Endothelial cell of umbilical vein (primary cell): ENCODE results near the gene FBN2. TPM values are rescaled to one million over a fixed set of nuclear protein-coding genes. Genes with fewer than 3 reads are reported as not detected.

ENCODE experiments used
- BruUV-seq: library from RNA; stranded (reverse); fragments of 400-500 nt; replicated peaks from 2 replicates; lab custom pipeline; 2021; lab: Mats Ljungman, UMichigan
- CTCF ChIA-PET: fragments of 300-600, 350-600 bp; sonication (Branson Sonifier 250); formaldehyde crosslinking; loops from one replicate; lab custom pipeline; 2021; ENCODE audit warnings: antibody characterized with exemption, inconsistent platforms; lab: Charles Lee
- POLR2A ChIA-PET: fragments of 300-600, 350-600 bp; sonication (Branson Sonifier 250); formaldehyde crosslinking; loops from one replicate; lab custom pipeline; 2021; ENCODE audit warnings: antibody characterized with exemption, inconsistent platforms; lab: Charles Lee
- DNase-seq: peaks from one replicate; pipeline ENCODE4 v3.0.0-alpha.2; 2011; ENCODE audit warnings: low read depth, low spot score
- FAIRE-seq: peaks from 2 replicates; lab custom pipeline; 2011; peaks lifted over from hg19 to GRCh38; lab: Jason Lieb, UNC
- H2AFZ ChIP-seq: 2 replicates; pipeline ENCODE4 v1.6.0; 2012; ENCODE audit warnings: low read depth, low read length, control low read depth, inconsistent platforms
- H3K27ac ChIP-seq: 2 replicates; pipeline ENCODE4 v1.5.1; 2011; ENCODE audit warnings: low read depth, mild to moderate bottlenecking, control low read depth, low read length, moderate library complexity; ENCODE audit not compliant: insufficient read depth
- H3K27me3 ChIP-seq, 2 experiments: 2 replicates each; pipeline versions ENCODE4 v1.6.0 to v1.6.1; 2011; ENCODE audit warnings: low read length in 2 of 2, mixed read lengths in 1 of 2; ENCODE audit not compliant: control insufficient read depth in 2 of 2, insufficient read depth in 2 of 2
- H3K36me3 ChIP-seq, 2 experiments: 2 replicates in 1 of 2; 3 replicates in 1 of 2; pipeline ENCODE4 v1.5.1; 2011; ENCODE audit warnings: low read length in 2 of 2, mild to moderate bottlenecking in 1 of 2, moderate library complexity in 1 of 2; ENCODE audit not compliant: control insufficient read depth in 2 of 2, insufficient read depth in 2 of 2; ENCODE audit errors: extremely low read depth in 1 of 2
- H3K4me1 ChIP-seq: 3 replicates; pipeline ENCODE4 v1.5.1; 2011; ENCODE audit warnings: mild to moderate bottlenecking, low read length; ENCODE audit not compliant: control insufficient read depth, insufficient read depth; ENCODE audit errors: extremely low read depth
- H3K4me2 ChIP-seq: 2 replicates; pipeline ENCODE4 v1.6.1; 2011; ENCODE audit warnings: low read length, control low read depth, mixed read lengths; ENCODE audit not compliant: insufficient read depth
- H3K4me3 ChIP-seq, 3 experiments: fragments of 200-600 bp in 1 of 3; sonication (generic), shearing (Covaris generic) in 1 of 3; replicated peaks in 1 of 3; 2 replicates each; pipeline ENCODE4 v1.5.1; 2011 to 2016; ENCODE audit warnings: control low read depth in 3 of 3, low read length in 3 of 3, mild to moderate bottlenecking in 2 of 3, inconsistent platforms in 1 of 3, low read depth in 1 of 3, moderate library complexity in 1 of 3; ENCODE audit not compliant: insufficient read depth in 1 of 3
- H3K79me2 ChIP-seq: 2 replicates; pipeline ENCODE4 v1.6.0; 2012; ENCODE audit warnings: low read length, inconsistent platforms; ENCODE audit not compliant: control insufficient read depth, insufficient read depth
- H3K9ac ChIP-seq: replicated peaks from 2 replicates; pipeline ENCODE3; 2011; ENCODE audit warnings: low read length, control low read depth; ENCODE audit not compliant: insufficient read depth; ENCODE audit errors: extremely low read depth
- H3K9me1 ChIP-seq: replicated peaks from 3 replicates; pipeline ENCODE4 v1.6.0; 2011; ENCODE audit warnings: mild to moderate bottlenecking, low read length; ENCODE audit not compliant: control insufficient read depth, insufficient read depth; ENCODE audit errors: extremely low read depth
- H3K9me3 ChIP-seq: replicated peaks from 2 replicates; pipeline ENCODE4 v1.5.1; 2012; ENCODE audit warnings: low read length, inconsistent platforms; ENCODE audit not compliant: control insufficient read depth, insufficient read depth
- H4K20me1 ChIP-seq: replicated peaks from 2 replicates; pipeline ENCODE3; 2011; ENCODE audit warnings: mild to moderate bottlenecking, low read length; ENCODE audit not compliant: control insufficient read depth, insufficient read depth; ENCODE audit errors: extremely low read depth
- CTCF ChIP-seq, 2 donors: IDR thresholded peaks; 1 replicate in 1 of 2; 2 replicates in 1 of 2; pipeline ENCODE4 v1.5.1; 2011; ENCODE audit warnings: low read length in 2 of 2, mild to moderate bottlenecking in 2 of 2, moderate library complexity in 2 of 2, control low read depth in 1 of 2, inconsistent platforms in 1 of 2, low read depth in 1 of 2; ENCODE audit not compliant: insufficient read depth in 1 of 2; ENCODE audit errors: extremely low read depth in 1 of 2
- EZH2 ChIP-seq: IDR thresholded peaks from 2 replicates; pipeline ENCODE4 v1.6.1; 2012; ENCODE audit warnings: borderline replicate concordance, low read depth, mild to moderate bottlenecking, moderate library complexity, low read length, inconsistent platforms; ENCODE audit not compliant: severe bottlenecking
- FOS ChIP-seq: IDR thresholded peaks from 2 replicates; pipeline ENCODE4 v1.6.1; 2011; ENCODE audit warnings: mild to moderate bottlenecking, low read length, moderate library complexity, borderline replicate concordance; ENCODE audit not compliant: insufficient read depth
- GATA2 ChIP-seq: IDR thresholded peaks from 2 replicates; pipeline ENCODE4 v1.7.0; 2011; ENCODE audit warnings: low read depth, mild to moderate bottlenecking, moderate library complexity, mixed read lengths, low read length; ENCODE audit not compliant: insufficient read length, insufficient read depth
- JUN ChIP-seq: IDR thresholded peaks from 2 replicates; pipeline ENCODE4 v1.6.1; 2011; ENCODE audit warnings: borderline replicate concordance, low read depth; ENCODE audit not compliant: insufficient read length, insufficient read depth
- MAX ChIP-seq: IDR thresholded peaks from 2 replicates; pipeline ENCODE4 v1.6.1; 2011; ENCODE audit not compliant: insufficient read depth, insufficient read length
- MYC ChIP-seq: IDR thresholded peaks from one replicate; pipeline ENCODE4 v1.6.1; 2011; ENCODE audit warnings: mild to moderate bottlenecking, low read depth, low read length
- POLR2A ChIP-seq: IDR thresholded peaks from 2 replicates; pipeline ENCODE4 v1.6.1; 2012; ENCODE audit warnings: low read depth, mild to moderate bottlenecking, control low read depth, low read length
- POLR2AphosphoS5 ChIP-seq: IDR thresholded peaks from 2 replicates; pipeline ENCODE4 v1.6.1; 2012; ENCODE audit warnings: low read depth, mild to moderate bottlenecking, control low read depth, low read length, moderate library complexity; ENCODE audit not compliant: insufficient read depth
- dilution Hi-C: fragments of 300-500 bp; cut with MboI; formaldehyde crosslinking; loops from one replicate; pipeline ENCODE4 v1.15.0; 2019; ENCODE audit warnings: low sequenced_read_pairs; ENCODE audit not compliant: extremely low pct_ligation_motif_present
- intact Hi-C: fragments of 100-400 bp; cut with micrococcal nuclease; formaldehyde crosslinking; loops from one replicate; pipeline ENCODE4 v1.10.0; 2022
- polyA plus RNA-seq, 4 experiments: library from polyadenylated mRNA; depleted of rRNA in 3 of 4; stranded (reverse) in 3 of 4; unstranded in 1 of 4; fragments of >200 nt; gene quantifications; 2 replicates each; pipeline versions ENCODE4 v1.2.1 to v1.2.3, GENCODE V29; 2011 to 2012; ENCODE audit warnings: missing spikeins in 1 of 4
- total RNA-seq: library from RNA; stranded (reverse); gene quantifications from 2 replicates; pipeline ENCODE4 v1.2.3, GENCODE V29; 2021

FBN2 gene
- total and polyA plus RNA-seq, 2 donors (not counting 3 experiments of a cell fraction or from before 2014, with no cell fraction given), result 21.8 to 57.4 TPM

GRCh38 chr5:128225245-128226030 lies 312.6 kb downstream of the FBN2 start:
- Histone ChIP-seq H3K4me3 (no peak overlapping the region), H4K20me1 (no peaks in the 10 kb centered on the region), H3K4me1 (no peaks in the 10 kb centered on the region), H3K27me3 (peaks cover 0 to 2% of the 10 kb centered on the region in 2 experiments), H3K79me2 (no peaks in the 10 kb centered on the region), H3K9me3 (no peaks in the 10 kb centered on the region), H2AFZ (no peak overlapping the region), H3K9me1 (no peaks in the 10 kb centered on the region), H3K9ac (no peak overlapping the region), H3K27ac (no peak overlapping the region), H3K36me3 (no peaks in the 10 kb centered on the region), H3K4me2 (no peak overlapping the region)
- no peak for DNase-seq
- TF ChIP-seq MYC (no peak), CTCF (IDR thresholded peaks at IDR 0.05; ENCODE audit: extremely low read depth in 1 of 2, insufficient read depth in 1 of 2, low read depth in 1 of 2, low read length in 2 of 2) (no peak), GATA2 (no peak), POLR2AphosphoS5 (no peak), POLR2A (no peak), EZH2 (no peak), JUN (no peak), FOS (no peak), MAX (no peak)
- intact Hi-C loops, result no loop called here
- POLR2A ChIA-PET, result no interaction called here
- FAIRE-seq, result no peak
- dilution Hi-C loops, result no loop called here
- CTCF ChIA-PET, result interaction anchor here (1.1 kb wide), 1 partner anchor 273 kb away, joined by 6 read pairs; no protein-coding TSS in a partner anchor
- no TSS peak for BruUV-seq
